PC-9 (cell line): ENCODE measurements around the gene PPP1R9B.

ENCODE experiments used
- EZH2 ChIP-seq: fragments of 200-600 bp; sonication (generic); IDR thresholded peaks from 2 replicates; pipeline ENCODE4 v1.8.0; 2017; ENCODE audit warnings: antibody characterized with exemption, low read depth
- TF ChIP-seq, protein P1 (sequence below): fragments of 200-600 bp; sonication (generic); conservative IDR thresholded peaks from 2 replicates; pipeline ENCODE4 v1.6.1; 2017; ENCODE audit warnings: mixed run types, antibody characterized with exemption, mild to moderate bottlenecking, moderate library complexity

DNA sequence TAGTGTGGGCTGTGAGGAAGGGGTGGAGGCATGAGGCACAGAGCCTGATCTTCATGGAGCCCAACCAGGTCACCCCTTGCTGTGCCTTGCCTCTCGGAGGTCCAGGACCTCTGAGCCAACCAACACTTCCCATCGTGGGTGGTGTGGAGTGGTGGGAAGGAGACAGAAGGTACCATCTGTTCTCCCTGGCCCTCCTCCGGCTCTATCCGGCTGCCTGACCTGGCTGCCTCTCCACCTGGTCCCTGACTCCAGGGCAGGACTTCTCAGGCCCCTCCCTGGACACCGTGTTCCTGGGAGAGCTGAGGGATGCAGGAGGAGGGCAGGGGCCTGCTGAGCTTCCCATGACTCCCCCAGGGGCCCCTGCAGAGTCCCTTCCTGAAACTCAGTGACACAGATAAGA, 51.5 kb downstream of the PPP1R9B start:
- TF ChIP-seq, protein P1, sequence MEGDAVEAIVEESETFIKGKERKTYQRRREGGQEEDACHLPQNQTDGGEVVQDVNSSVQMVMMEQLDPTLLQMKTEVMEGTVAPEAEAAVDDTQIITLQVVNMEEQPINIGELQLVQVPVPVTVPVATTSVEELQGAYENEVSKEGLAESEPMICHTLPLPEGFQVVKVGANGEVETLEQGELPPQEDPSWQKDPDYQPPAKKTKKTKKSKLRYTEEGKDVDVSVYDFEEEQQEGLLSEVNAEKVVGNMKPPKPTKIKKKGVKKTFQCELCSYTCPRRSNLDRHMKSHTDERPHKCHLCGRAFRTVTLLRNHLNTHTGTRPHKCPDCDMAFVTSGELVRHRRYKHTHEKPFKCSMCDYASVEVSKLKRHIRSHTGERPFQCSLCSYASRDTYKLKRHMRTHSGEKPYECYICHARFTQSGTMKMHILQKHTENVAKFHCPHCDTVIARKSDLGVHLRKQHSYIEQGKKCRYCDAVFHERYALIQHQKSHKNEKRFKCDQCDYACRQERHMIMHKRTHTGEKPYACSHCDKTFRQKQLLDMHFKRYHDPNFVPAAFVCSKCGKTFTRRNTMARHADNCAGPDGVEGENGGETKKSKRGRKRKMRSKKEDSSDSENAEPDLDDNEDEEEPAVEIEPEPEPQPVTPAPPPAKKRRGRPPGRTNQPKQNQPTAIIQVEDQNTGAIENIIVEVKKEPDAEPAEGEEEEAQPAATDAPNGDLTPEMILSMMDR: no peak
- no peak for TF ChIP-seq EZH2
